Measurements from ENCODE around the gene DOCK6. TPM values are rescaled to one million over a fixed set of nuclear protein-coding genes. Genes with fewer than 3 reads are reported as not detected.

DOCK6 gene
- total RNA-seq, 1 donor from 2014 or later = 56.8 TPM

DNA sequence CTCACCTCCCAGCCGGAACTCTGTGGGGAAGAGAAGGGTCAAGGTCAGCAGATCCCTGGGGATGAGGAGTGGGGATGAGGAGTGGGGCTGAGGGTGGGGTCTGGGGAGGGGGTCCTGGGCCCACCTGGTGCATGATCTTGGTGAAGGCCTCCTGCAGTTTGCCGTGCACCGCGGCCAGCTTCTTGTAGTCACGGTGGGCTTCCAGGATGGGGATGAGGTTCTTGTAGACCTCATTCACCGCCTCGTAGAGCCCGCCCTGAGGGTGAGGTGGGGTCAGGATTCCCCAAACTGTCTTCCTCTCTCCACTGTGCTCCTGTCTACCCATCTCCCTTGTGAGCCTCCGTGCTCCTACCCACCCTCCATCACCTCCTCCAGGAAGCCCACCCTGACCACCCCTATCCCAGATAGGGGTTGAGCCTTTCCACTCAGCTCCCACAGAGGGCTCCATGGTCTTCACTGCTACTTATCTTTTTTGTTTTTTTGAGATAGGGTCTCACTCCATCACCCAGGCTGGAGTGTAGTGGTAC, 58.2 kb downstream of the DOCK6 start:
- Histone ChIP-seq H3K27me3 (ENCODE audit: control insufficient read depth, insufficient read depth, low read length) (no peaks in the 10 kb centered on the region), H3K36me3 (ENCODE audit: control insufficient read depth, insufficient read depth, low read length) (peaks cover 1% of the 10 kb centered on the region), H3K4me3 (ENCODE audit: low read depth, low read length) (no peak overlapping the region)
- TF ChIP-seq, protein P1, sequence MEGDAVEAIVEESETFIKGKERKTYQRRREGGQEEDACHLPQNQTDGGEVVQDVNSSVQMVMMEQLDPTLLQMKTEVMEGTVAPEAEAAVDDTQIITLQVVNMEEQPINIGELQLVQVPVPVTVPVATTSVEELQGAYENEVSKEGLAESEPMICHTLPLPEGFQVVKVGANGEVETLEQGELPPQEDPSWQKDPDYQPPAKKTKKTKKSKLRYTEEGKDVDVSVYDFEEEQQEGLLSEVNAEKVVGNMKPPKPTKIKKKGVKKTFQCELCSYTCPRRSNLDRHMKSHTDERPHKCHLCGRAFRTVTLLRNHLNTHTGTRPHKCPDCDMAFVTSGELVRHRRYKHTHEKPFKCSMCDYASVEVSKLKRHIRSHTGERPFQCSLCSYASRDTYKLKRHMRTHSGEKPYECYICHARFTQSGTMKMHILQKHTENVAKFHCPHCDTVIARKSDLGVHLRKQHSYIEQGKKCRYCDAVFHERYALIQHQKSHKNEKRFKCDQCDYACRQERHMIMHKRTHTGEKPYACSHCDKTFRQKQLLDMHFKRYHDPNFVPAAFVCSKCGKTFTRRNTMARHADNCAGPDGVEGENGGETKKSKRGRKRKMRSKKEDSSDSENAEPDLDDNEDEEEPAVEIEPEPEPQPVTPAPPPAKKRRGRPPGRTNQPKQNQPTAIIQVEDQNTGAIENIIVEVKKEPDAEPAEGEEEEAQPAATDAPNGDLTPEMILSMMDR (IDR thresholded peaks at IDR 0.05; ENCODE audit: insufficient read depth, low read length, poor library complexity, severe bottlenecking) = no peak
- no peak for DNase-seq (ENCODE audit: low read depth)

DNA sequence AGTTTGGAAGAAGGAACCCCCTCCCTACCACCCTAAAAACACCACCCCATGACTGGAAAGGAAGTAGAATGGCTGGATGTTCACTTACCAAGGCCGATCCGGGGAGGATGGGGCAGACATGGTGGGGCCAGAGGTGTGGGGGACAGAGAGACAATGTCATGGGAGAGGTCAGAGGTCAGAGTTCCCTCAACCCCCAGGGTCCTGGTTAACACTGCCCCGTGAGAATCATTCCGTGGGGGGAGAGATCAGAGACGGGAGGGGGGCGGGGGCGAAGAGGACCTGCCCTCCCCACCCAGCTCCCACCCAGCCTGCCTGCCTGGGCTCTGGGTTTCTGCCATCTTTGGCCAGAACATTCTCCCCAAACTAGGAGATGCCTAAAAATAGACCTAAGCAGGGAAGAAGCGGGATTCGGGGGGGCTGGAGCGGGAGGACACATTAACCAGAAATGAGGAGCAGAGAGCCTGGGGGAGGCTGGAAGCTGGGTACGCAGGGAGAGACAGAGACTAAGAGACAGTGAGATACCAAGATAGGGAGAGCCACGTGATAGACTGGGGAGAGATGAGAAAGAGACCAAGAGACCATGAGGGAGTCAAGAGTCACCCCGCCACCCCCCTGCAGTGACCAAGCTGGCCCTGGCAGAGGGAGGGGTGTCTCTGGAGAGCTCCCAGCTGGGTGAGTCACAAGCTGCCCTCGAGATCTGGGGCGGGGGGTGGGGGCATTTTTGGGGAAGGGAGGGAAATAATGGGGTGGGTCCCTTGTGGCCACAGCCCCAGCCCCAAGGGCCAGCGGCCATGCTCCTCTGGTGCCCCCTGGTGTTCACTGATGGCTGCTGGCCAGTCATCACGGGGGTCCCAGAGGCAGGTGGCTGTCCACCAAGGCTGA, 58.9 kb downstream of the DOCK6 start:
- H3K36me3 ChIP-seq (ENCODE audit: control insufficient read depth, insufficient read depth, low read length) = peaks cover 1% of the 10 kb centered on the region
- no peak for DNase-seq (ENCODE audit: low read depth)

DNA sequence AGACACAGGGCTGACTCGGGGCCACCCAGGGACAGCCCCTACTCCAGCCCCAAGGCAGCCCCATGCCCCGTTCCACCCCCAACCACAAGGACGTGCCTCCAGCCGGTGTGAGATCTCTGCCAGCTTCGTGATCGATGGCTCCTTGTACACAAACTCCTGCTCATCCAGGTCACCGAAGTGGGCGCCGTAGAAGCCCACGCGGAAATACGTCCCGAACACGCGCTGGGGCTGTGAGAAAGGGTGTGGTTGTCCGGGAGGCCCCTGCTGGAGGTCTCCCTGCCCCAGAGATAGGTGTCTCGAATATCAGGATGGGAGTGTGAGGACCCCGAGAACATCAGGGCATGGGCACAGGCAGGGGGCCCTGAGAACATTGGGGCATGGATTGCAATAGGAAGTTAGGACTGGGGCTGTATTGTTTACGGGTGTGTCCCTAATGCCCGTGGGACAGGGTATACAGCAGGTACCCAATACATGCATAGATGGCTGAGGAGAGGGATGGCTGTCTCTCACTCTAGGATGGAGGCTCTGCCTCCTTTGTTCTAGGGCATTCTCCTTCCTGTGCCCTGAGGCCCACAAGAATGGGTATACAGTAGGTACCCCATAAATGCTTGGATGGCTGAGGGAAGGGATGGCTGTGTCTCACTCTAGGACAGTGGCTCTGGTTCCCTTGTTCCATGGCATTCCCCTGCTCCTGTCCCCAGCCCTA, 59.7 kb downstream of the DOCK6 start:
- Histone ChIP-seq H3K4me3 (ENCODE audit: low read depth, low read length) (no peak overlapping the region), H3K27me3 (ENCODE audit: control insufficient read depth, insufficient read depth, low read length) (no peaks in the 10 kb centered on the region), H3K36me3 (ENCODE audit: control insufficient read depth, insufficient read depth, low read length) (peaks cover 1% of the 10 kb centered on the region)
- no peak for DNase-seq (ENCODE audit: low read depth)
- TF ChIP-seq, protein P1 (IDR thresholded peaks at IDR 0.05; ENCODE audit: insufficient read depth, low read length, poor library complexity, severe bottlenecking) = no peak

More for the DNA sequence above, 58.9 kb downstream of the DOCK6 start:
- Histone ChIP-seq H3K4me3 (ENCODE audit: low read depth, low read length) (no peak overlapping the region), H3K27me3 (ENCODE audit: control insufficient read depth, insufficient read depth, low read length) (no peaks in the 10 kb centered on the region)
- TF ChIP-seq, protein P1 (IDR thresholded peaks at IDR 0.05; ENCODE audit: insufficient read depth, low read length, poor library complexity, severe bottlenecking) = peak; percentile 94

DNA sequence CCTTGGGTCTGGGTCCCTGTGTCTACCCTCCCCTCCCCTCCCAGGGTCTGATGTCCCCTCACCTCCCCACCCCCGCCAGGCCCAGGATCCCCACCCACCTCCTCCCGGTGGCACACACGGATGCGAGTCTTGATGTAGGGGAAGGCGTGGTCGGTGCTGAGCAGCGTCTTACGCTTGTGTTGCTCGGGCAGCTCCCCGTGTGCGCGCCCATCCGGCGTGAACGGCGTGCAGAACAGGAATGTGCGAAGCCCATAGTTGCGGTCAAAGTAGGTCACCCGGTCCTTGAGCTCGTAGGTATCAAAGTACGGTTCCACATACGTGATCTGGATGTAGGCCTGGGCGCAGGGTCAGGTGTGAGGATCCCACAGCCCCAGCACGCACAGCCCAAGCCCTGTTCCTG, 60.5 kb downstream of the DOCK6 start:
- Histone ChIP-seq H3K36me3 (ENCODE audit: control insufficient read depth, insufficient read depth, low read length) (peaks cover 1% of the 10 kb centered on the region), H3K4me3 (ENCODE audit: low read depth, low read length) (no peak overlapping the region), H3K27me3 (ENCODE audit: control insufficient read depth, insufficient read depth, low read length) (no peaks in the 10 kb centered on the region)
- TF ChIP-seq, protein P1 (IDR thresholded peaks at IDR 0.05; ENCODE audit: insufficient read depth, low read length, poor library complexity, severe bottlenecking) = no peak
- DNase-seq (ENCODE audit: low read depth) = no peak

DNA sequence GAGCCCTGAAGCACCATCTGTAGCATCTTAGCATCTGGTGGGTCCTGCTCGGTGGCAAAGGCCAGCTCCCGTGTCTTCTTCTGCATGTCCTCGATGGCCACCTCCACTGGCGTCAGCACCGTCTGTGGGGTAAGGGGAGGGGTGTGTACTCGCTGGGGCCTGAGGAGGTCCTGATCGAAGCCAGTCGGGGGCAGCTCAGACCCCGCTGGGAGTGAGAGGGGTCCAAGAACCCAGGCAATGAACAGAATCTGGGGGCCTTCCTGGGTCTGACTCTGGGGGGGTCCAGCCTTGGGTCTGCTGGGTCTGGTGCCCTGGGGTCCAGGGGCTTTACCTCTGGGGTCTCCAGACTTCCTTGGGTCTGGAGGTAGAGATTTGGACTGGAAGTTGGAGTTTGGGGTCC, 61.4 kb downstream of the DOCK6 start:
- no peak overlapping the region for H3K4me3 ChIP-seq (ENCODE audit: low read depth, low read length)
- TF ChIP-seq, protein P1 (IDR thresholded peaks at IDR 0.05; ENCODE audit: insufficient read depth, low read length, poor library complexity, severe bottlenecking) = no peak
- no peaks in the 10 kb centered on the region for H3K27me3 ChIP-seq (ENCODE audit: control insufficient read depth, insufficient read depth, low read length)
- no peak for DNase-seq (ENCODE audit: low read depth)
- peaks cover 1% of the 10 kb centered on the region for H3K36me3 ChIP-seq (ENCODE audit: control insufficient read depth, insufficient read depth, low read length)

Data from kidney epithelial cell (primary cell).